Measurements from ENCODE around the gene MOK.

DNA sequence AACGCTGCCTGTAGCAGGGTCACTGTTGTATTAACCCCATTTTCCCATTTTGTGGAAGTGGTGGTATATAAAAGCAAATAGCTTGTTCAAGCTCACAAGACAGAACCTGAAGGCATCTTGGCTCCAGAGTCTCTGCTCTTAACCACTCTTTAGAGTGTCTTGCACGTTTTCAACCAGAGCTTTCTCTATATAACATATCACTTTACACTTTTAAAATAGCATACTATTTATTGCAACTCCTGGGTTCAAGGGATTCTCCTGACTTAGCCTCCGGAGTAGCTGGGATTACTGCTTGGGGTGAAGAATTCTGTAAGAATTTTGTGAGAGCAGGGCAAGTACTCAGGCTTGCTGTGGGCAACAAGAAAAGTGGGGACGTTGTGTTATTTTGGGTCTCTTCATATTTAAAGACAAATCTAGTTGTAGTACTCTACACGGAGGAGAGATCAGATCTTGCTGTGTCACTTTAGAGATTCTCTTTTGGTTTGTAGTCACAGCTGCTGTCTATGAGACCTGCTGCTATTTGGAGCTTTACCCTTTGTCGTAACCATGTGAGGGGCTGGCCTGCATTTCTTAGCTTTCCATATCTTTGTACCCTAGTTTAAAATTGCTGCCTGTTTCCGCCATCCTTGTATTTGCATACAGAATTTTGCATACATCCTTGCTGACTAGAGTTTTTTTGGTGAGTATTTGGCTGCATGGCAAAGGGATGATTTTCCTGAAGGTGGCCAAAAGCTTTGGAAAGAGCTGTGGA is 124.5 kb downstream of the MOK start:
- TF ChIP-seq, protein P1, sequence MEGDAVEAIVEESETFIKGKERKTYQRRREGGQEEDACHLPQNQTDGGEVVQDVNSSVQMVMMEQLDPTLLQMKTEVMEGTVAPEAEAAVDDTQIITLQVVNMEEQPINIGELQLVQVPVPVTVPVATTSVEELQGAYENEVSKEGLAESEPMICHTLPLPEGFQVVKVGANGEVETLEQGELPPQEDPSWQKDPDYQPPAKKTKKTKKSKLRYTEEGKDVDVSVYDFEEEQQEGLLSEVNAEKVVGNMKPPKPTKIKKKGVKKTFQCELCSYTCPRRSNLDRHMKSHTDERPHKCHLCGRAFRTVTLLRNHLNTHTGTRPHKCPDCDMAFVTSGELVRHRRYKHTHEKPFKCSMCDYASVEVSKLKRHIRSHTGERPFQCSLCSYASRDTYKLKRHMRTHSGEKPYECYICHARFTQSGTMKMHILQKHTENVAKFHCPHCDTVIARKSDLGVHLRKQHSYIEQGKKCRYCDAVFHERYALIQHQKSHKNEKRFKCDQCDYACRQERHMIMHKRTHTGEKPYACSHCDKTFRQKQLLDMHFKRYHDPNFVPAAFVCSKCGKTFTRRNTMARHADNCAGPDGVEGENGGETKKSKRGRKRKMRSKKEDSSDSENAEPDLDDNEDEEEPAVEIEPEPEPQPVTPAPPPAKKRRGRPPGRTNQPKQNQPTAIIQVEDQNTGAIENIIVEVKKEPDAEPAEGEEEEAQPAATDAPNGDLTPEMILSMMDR (IDR thresholded peaks at IDR 0.05; ENCODE audit: low read length) = no peak
- TF ChIP-seq EZH2 (optimal IDR thresholded peaks at IDR 0.05; ENCODE audit: low read depth, low read length) (no peak), EZH2phosphoT487 (IDR thresholded peaks at IDR 0.05; ENCODE audit: low read length) (no peak)

Measured in MM.1S (cell line).